Stomach (tissue), 4 donors: ENCODE data around the gene NR1H4.

ENCODE experiments used
- CTCF ChIP-seq, 7 experiments: fragments of 450-650 bp in 4 of 7; fragments of 200-600 bp in 3 of 7; sonication (generic) in 3 of 7; IDR thresholded peaks; one replicate each; pipeline ENCODE4 v1.5.1; 2016 to 2019; ENCODE audit warnings: antibody characterized with exemption in 7 of 7, control low read depth in 2 of 7, mild to moderate bottlenecking in 1 of 7
- POLR2A ChIP-seq, 4 donors: fragments of 450-650 bp; IDR thresholded peaks; one replicate each; pipeline ENCODE4 v1.6.1; 2016; ENCODE audit warnings: antibody characterized with exemption in 4 of 4, control low read depth in 2 of 4, mild to moderate bottlenecking in 1 of 4, moderate library complexity in 1 of 4
- POLR2AphosphoS5 ChIP-seq, 3 donors: sonication (generic); formaldehyde crosslinking; IDR thresholded peaks; one replicate each; pipeline ENCODE4 v1.6.1; 2016; ENCODE audit warnings: antibody characterized with exemption in 3 of 3

- TF ChIP-seq CTCF (IDR thresholded peaks at IDR 0.05) (no peak), POLR2A (IDR thresholded peaks at IDR 0.05) (no peak), POLR2AphosphoS5 (IDR thresholded peaks at IDR 0.05) (no peak)
Observed at GRCh38 chr12:100512692-100513091, 39.0 kb downstream of the NR1H4 start.
